Ishikawa (cell line): Measurements from ENCODE around the gene RPUSD4.

Experiments
- EP300 ChIP-seq: IDR thresholded peaks from 2 replicates; pipeline ENCODE4 v1.6.1; 2012; ENCODE audit warnings: borderline replicate concordance
- FOXM1 ChIP-seq: IDR thresholded peaks from 2 replicates; pipeline ENCODE4 v1.6.1; 2012; ENCODE audit warnings: low read depth, borderline replicate concordance
- TAF1 ChIP-seq: IDR thresholded peaks from 2 replicates; pipeline ENCODE4 v1.6.1; 2012; ENCODE audit warnings: low read depth, mild to moderate bottlenecking

GRCh38 chr11:126185259-126186024 lies 26.0 kb downstream of the RPUSD4 start:
- TF ChIP-seq TAF1 (no peak), EP300 (no peak), FOXM1 (no peak)
